ENCODE data around the gene DCUN1D1. TPM values are rescaled to one million over a fixed set of nuclear protein-coding genes. Genes with fewer than 3 reads are reported as not detected.

Gene DCUN1D1
- total and polyA plus RNA-seq, 2 of the 13 experiments (the other 11 are each of a cell fraction or from before 2014, with no cell fraction given) = 10.5 to 39.7 TPM

GRCh38 chr3:182980204-182981037 is at the start of gene DCUN1D1 (continued):
- TF ChIP-seq, protein P1, sequence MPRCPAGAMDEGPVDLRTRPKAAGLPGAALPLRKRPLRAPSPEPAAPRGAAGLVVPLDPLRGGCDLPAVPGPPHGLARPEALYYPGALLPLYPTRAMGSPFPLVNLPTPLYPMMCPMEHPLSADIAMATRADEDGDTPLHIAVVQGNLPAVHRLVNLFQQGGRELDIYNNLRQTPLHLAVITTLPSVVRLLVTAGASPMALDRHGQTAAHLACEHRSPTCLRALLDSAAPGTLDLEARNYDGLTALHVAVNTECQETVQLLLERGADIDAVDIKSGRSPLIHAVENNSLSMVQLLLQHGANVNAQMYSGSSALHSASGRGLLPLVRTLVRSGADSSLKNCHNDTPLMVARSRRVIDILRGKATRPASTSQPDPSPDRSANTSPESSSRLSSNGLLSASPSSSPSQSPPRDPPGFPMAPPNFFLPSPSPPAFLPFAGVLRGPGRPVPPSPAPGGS (CRISPR knock-in tag; IDR thresholded peaks at IDR 0.05) = no peak
- TF ChIP-seq ZFP90 (CRISPR knock-in tag; IDR thresholded peaks at IDR 0.05; ENCODE audit: borderline replicate concordance) (0 out of 2 replicates have a peak, but pooled peaks have one; percentile 1), FOXM1 (CRISPR knock-in tag; IDR thresholded peaks at IDR 0.05) (no peak), ZNF101 (CRISPR knock-in tag; IDR thresholded peaks at IDR 0.05; ENCODE audit: borderline replicate concordance, low read depth) (no peak), EHMT2 (IDR thresholded peaks at IDR 0.05; ENCODE audit: borderline replicate concordance, low read depth, low read length) (no peak), ZHX2 (IDR thresholded peaks at IDR 0.05; ENCODE audit: low read depth) (no peak), ZHX2 (CRISPR knock-in tag; IDR thresholded peaks at IDR 0.05; ENCODE audit: borderline replicate concordance) (no peak), ZNF143 (CRISPR knock-in tag; IDR thresholded peaks at IDR 0.05) (no peak), ZNF672 (CRISPR knock-in tag; IDR thresholded peaks at IDR 0.05) (no peak), KLF6 (CRISPR knock-in tag; IDR thresholded peaks at IDR 0.05) (peak; percentile 46; the same call in 1 of the 2 replicates), GTF3A (CRISPR knock-in tag; conservative IDR thresholded peaks at IDR 0.05) (no peak), ZSCAN29 (CRISPR knock-in tag; conservative IDR thresholded peaks at IDR 0.05) (peak; percentile 100), ETV6 (CRISPR knock-in tag; conservative IDR thresholded peaks at IDR 0.05) (no peak), ZBTB1 (CRISPR knock-in tag; IDR thresholded peaks at IDR 0.05; ENCODE audit: borderline replicate concordance) (no peak), SALL2 (CRISPR knock-in tag; IDR thresholded peaks at IDR 0.05) (no peak; the same call in 1 of the 2 replicates), KDM3A (CRISPR knock-in tag; IDR thresholded peaks at IDR 0.05; ENCODE audit: low read depth) (no peak), SNRNP70 (IDR thresholded peaks at IDR 0.05; ENCODE audit: low read depth, low read length) (no peak)
- TF ChIP-seq, protein P2, sequence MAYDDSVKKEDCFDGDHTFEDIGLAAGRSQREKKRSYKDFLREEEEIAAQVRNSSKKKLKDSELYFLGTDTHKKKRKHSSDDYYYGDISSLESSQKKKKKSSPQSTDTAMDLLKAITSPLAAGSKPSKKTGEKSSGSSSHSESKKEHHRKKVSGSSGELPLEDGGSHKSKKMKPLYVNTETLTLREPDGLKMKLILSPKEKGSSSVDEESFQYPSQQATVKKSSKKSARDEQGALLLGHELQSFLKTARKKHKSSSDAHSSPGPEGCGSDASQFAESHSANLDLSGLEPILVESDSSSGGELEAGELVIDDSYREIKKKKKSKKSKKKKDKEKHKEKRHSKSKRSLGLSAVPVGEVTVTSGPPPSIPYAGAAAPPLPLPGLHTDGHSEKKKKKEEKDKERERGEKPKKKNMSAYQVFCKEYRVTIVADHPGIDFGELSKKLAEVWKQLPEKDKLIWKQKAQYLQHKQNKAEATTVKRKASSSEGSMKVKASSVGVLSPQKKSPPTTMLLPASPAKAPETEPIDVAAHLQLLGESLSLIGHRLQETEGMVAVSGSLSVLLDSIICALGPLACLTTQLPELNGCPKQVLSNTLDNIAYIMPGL (CRISPR knock-in tag; IDR thresholded peaks at IDR 0.05; ENCODE audit: borderline replicate concordance in 1 of 2, low read depth in 1 of 2) = peak in 1 of 2 experiments; percentile 63; a peak in 2 of 4 replicates
- TF ChIP-seq, protein P3, sequence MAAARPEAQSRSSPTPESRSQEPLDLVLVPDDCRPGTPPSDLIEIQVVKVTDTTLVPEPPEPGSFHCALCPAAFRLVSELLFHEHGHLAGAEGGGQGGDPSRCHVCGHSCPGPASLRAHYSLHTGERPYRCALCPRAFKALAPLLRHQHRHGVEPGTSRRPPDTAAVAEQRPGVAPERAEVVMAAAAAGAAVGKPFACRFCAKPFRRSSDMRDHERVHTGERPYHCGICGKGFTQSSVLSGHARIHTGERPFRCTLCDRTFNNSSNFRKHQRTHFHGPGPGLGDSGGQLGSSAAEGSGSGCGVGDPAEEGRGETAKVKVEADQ (CRISPR knock-in tag; IDR thresholded peaks at IDR 0.05; ENCODE audit: borderline replicate concordance) = 0 out of 2 replicates have a peak, but pooled peaks have one; percentile 55
